Keratinocyte (primary cell): ENCODE measurements around the gene ERF.

Source experiments
- CTCF ChIP-seq, 3 experiments: IDR thresholded peaks in 1 of 3; conservative IDR thresholded peaks in 1 of 3; optimal IDR thresholded peaks in 1 of 3; 2 replicates in 2 of 3; 3 replicates in 1 of 3; pipeline versions ENCODE3 to v1.5.1; 2011; ENCODE audit warnings: low read length in 3 of 3, mild to moderate bottlenecking in 3 of 3, moderate library complexity in 2 of 3, control low read depth in 1 of 3, inconsistent platforms in 1 of 3; ENCODE audit not compliant: insufficient read depth in 2 of 3; ENCODE audit errors: extremely low read depth in 1 of 3
- EZH2 ChIP-seq: IDR thresholded peaks from one replicate; pipeline ENCODE4 v1.6.1; 2012; ENCODE audit warnings: inconsistent platforms, mild to moderate bottlenecking, low read length, moderate library complexity

GRCh38 chr19:42268142-42268703, 13.3 kb upstream of the ERF start:
- TF ChIP-seq EZH2 (no peak), CTCF (optimal IDR thresholded peaks at IDR 0.05 in 1 of 3, IDR thresholded peaks at IDR 0.05 in 1 of 3, conservative IDR thresholded peaks at IDR 0.05 in 1 of 3; ENCODE audit: extremely low read depth in 1 of 3, insufficient read depth in 2 of 3, low read length in 3 of 3) (no peak)
